ENCODE data around the gene AIFM2. TPM values are rescaled to one million over a fixed set of nuclear protein-coding genes. Genes with fewer than 3 reads are reported as not detected.
A peak's percentile ranks its signal among the peaks of the same experiment; 100 is the strongest.

Gene AIFM2
- polyA plus RNA-seq, 2 of the 4 experiments (the other 2 are of a cell fraction), result 30.0 to 34.8 TPM

DNA sequence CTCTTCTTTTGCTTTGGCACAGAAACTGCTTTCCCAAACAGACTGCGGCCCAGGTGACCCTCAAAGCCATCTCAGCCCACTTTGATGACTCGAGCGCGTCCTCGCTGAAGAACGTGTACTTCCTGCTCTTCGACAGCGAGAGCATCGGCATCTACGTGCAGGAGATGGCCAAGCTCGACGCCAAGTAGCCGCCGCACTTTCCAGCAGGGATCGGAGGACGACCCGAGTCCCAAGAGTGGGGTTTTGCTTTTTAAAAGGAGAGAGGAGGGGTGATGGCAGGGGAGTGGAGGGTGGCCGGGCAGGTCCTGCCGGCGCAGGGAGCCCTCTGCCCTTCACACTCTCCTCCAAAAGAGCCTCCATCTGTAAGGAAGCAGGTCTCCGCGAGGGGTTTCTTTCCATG, 21.1 kb downstream of the AIFM2 start:
- ChIA-PET POLR2A (no interaction called here), CTCF (interaction anchor here (1.3 kb wide), 1 partner anchor 15 kb away, joined by 3 read pairs; no protein-coding TSS in a partner anchor)
- FAIRE-seq (no peak), DNase-seq (ENCODE audit: low read depth in 1 of 2, low spot score in 1 of 2) (no peak), ATAC-seq (no peak)
- no peaks in the 10 kb centered on the region for H3K9me3 ChIP-seq
- no peak overlapping the region for H3K4me3 ChIP-seq
- H3K4me1 ChIP-seq, result no peaks in the 10 kb centered on the region
- TF ChIP-seq MAFK (IDR thresholded peaks at IDR 0.05; ENCODE audit: partially characterized antibody) (no peak), ESRRA (IDR thresholded peaks at IDR 0.05; ENCODE audit: borderline replicate concordance, low read length) (no peak), PHF8 (IDR thresholded peaks at IDR 0.05; ENCODE audit: borderline replicate concordance, low read depth) (no peak), HOXB13 (CRISPR knock-in tag; IDR thresholded peaks at IDR 0.05; ENCODE audit: low read depth) (no peak), GATA3 (IDR thresholded peaks at IDR 0.05; ENCODE audit: borderline replicate concordance) (no peak), RCOR1 (IDR thresholded peaks at IDR 0.05; ENCODE audit: low read depth, low read length) (no peak), BHLHE40 (IDR thresholded peaks at IDR 0.05; ENCODE audit: low read depth, low read length) (no peak), RARB (CRISPR knock-in tag; IDR thresholded peaks at IDR 0.05) (no peak), SREBF2 (IDR thresholded peaks at IDR 0.05) (no peak), KDM1A (IDR thresholded peaks at IDR 0.05; ENCODE audit: low read depth) (no peak), HDAC2 (IDR thresholded peaks at IDR 0.05) (no peak), CBX2 (IDR thresholded peaks at IDR 0.05; ENCODE audit: borderline replicate concordance, low read depth) (no peak), NPAS2 (CRISPR knock-in tag; IDR thresholded peaks at IDR 0.05; ENCODE audit: borderline replicate concordance) (no peak), FOXS1 (CRISPR knock-in tag; IDR thresholded peaks at IDR 0.05) (no peak), CBX8 (IDR thresholded peaks at IDR 0.05) (no peak), POLR2AphosphoS2 (conservative IDR thresholded peaks at IDR 0.05; ENCODE audit: low read length) (no peak)
- TF ChIP-seq, protein P1, sequence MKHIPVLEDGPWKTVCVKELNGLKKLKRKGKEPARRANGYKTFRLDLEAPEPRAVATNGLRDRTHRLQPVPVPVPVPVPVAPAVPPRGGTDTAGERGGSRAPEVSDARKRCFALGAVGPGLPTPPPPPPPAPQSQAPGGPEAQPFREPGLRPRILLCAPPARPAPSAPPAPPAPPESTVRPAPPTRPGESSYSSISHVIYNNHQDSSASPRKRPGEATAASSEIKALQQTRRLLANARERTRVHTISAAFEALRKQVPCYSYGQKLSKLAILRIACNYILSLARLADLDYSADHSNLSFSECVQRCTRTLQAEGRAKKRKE (CRISPR knock-in tag; IDR thresholded peaks at IDR 0.05; ENCODE audit: low read depth), result no peak
- H3K4me2 ChIP-seq, result no peak overlapping the region
- H3K27ac ChIP-seq, result no peak overlapping the region
- WGBS (ENCODE audit: missing lambda C conversion rate), result 96% methylated on average over 22 of the region's 22 CpGs

- WGBS (ENCODE audit: missing lambda C conversion rate), result 91% methylated on average over 18 of the region's 18 CpGs
- FAIRE-seq (no peak), DNase-seq (ENCODE audit: low read depth in 1 of 2, low spot score in 1 of 2) (no peak), ATAC-seq (no peak)
- H3K4me2 ChIP-seq, result no peak overlapping the region
- H3K4me1 ChIP-seq, result no peaks in the 10 kb centered on the region
- ChIA-PET CTCF (interaction anchor here (0.7 to 20.1 kb wide), 7 partner anchors 9 to 256 kb away, joined by 3 to 244 read pairs (median 5); partner anchors contain the start of gene TYSND1), POLR2A (no interaction called here)
- no peaks in the 10 kb centered on the region for H3K9me3 ChIP-seq
- no peak overlapping the region for H3K27ac ChIP-seq
- no peak for TF ChIP-seq JUN (IDR thresholded peaks at IDR 0.05)
- H3K4me3 ChIP-seq, result no peak overlapping the region
These were observed 23.4 kb downstream of the AIFM2 start for GRCh38 chr10:70109064-70109729.

- no peak overlapping the region for H3K4me3 ChIP-seq
- 69% methylated on average over 22 of the region's 22 CpGs for WGBS (ENCODE audit: missing lambda C conversion rate)
- CTCF ChIA-PET, result interaction anchor here (0.6 to 20.1 kb wide), 11 partner anchors 11 to 1761 kb away, joined by 3 to 244 read pairs (median 4); partner anchors contain the start of gene TYSND1
- H3K27ac ChIP-seq, result peak overlapping the region in 1 of 2 experiments; percentile 7; a peak in 1 of 6 replicates
- H3K9me3 ChIP-seq, result no peaks in the 10 kb centered on the region
- H3K4me2 ChIP-seq, result no peak overlapping the region
- no peaks in the 10 kb centered on the region for H3K4me1 ChIP-seq
- ATAC-seq (peak; percentile 70 to 86; a peak in 5 of 6 replicates), DNase-seq (ENCODE audit: low read depth in 1 of 2, low spot score in 1 of 2) (peak in 1 of 2 experiments; percentile 46), FAIRE-seq (no peak)
- POLR2A ChIA-PET, result interaction anchor here (1.2 kb wide), 1 partner anchor 39 kb away, joined by 4 read pairs; the partner anchor contains the start of gene TYSND1
- TF ChIP-seq ZNF302 (CRISPR knock-in tag; IDR thresholded peaks at IDR 0.05) (no peak), CTCF (IDR thresholded peaks at IDR 0.05) (peak; percentile 52), RAD21 (conservative IDR thresholded peaks at IDR 0.05 in 1 of 2, IDR thresholded peaks at IDR 0.05 in 1 of 2) (peak in 1 of 2 experiments; percentile 33; a peak in 2 of 5 replicates)
These were observed 25.4 kb downstream of the AIFM2 start for GRCh38 chr10:70106958-70107791.
